Stomach (tissue), 9 donors: ENCODE results near the gene PTAR1. TPM values are rescaled to one million over a fixed set of nuclear protein-coding genes. Genes with fewer than 3 reads are reported as not detected.

Experiments
- DNase-seq, 2 donors: peaks; one replicate each; pipeline versions ENCODE4 v3.0.0 to v3.0.0-alpha.2; 2013 to 2019
- H3K27ac ChIP-seq, 5 donors: fragments of 200-600 bp in 4 of 5; sonication (generic) in 4 of 5; one replicate each; pipeline ENCODE4 v1.5.1; 2013 to 2019; ENCODE audit warnings: mild to moderate bottlenecking in 1 of 5, moderate library complexity in 1 of 5
- H3K27me3 ChIP-seq, 3 donors: fragments of 200-600 bp; sonication (generic); one replicate each; pipeline ENCODE4 v1.5.1; 2017 to 2019; ENCODE audit warnings: mixed run types in 1 of 3
- H3K36me3 ChIP-seq, 4 donors: fragments of 200-600 bp; sonication (generic); 1 replicate in 3 of 4; 2 replicates in 1 of 4; pipeline ENCODE4 v1.5.1; 2016 to 2019
- H3K4me1 ChIP-seq, 4 donors: fragments of 200-600 bp; sonication (generic); one replicate each; pipeline ENCODE4 v1.5.1; 2016 to 2019
- H3K4me3 ChIP-seq, 4 donors: fragments of 200-600 bp; sonication (generic) in 3 of 4; one replicate each; pipeline ENCODE4 v1.5.1; 2016 to 2019; ENCODE audit warnings: mild to moderate bottlenecking in 1 of 4
- H3K9me3 ChIP-seq, 4 donors: fragments of 200-600 bp; sonication (generic); one replicate each; pipeline ENCODE4 v1.5.1; 2016 to 2019
- EP300 ChIP-seq: sonication (generic); formaldehyde crosslinking; IDR thresholded peaks from one replicate; pipeline ENCODE4 v1.6.1; 2017; ENCODE audit warnings: antibody characterized with exemption
- POLR2A ChIP-seq, 4 donors: fragments of 450-650 bp; IDR thresholded peaks; one replicate each; pipeline ENCODE4 v1.6.1; 2016; ENCODE audit warnings: antibody characterized with exemption in 4 of 4, control low read depth in 2 of 4, mild to moderate bottlenecking in 1 of 4, moderate library complexity in 1 of 4
- POLR2AphosphoS5 ChIP-seq, 3 donors: sonication (generic); formaldehyde crosslinking; IDR thresholded peaks; one replicate each; pipeline ENCODE4 v1.6.1; 2016; ENCODE audit warnings: antibody characterized with exemption in 3 of 3
- WGBS, 5 donors: extraction: QIAGEN DNeasy Blood & Tissue Kit in 3 of 5; methylation state at CpG; one replicate each; pipeline versions ENCODE4 v1.1.5 to v1.1.7; 2013 to 2018; 5-methylcytosine and 5-hydroxymethylcytosine counted together
- intact Hi-C: fragments of 100-400 bp; cut with DNase I; formaldehyde crosslinking; loops from one replicate; pipeline ENCODE4 v1.15.1; 2023; ENCODE audit warnings: low total_unique reads
- polyA plus RNA-seq, 3 donors: library from polyadenylated mRNA; stranded (reverse); fragments of 200-250 nt; gene quantifications; one replicate each; pipeline ENCODE4 v1.2.3, GENCODE V29; 2013
- total RNA-seq, 5 donors: library from RNA; depleted of rRNA; stranded (reverse); fragments of >200 nt; gene quantifications; one replicate each; pipeline versions ENCODE4 v1.1.0 to v1.2.3, GENCODE V29; 2014 to 2016
- TF ChIP-seq, protein P1 (sequence below), 7 experiments: fragments of 450-650 bp in 4 of 7; fragments of 200-600 bp in 3 of 7; sonication (generic) in 3 of 7; IDR thresholded peaks; one replicate each; pipeline ENCODE4 v1.5.1; 2016 to 2019; ENCODE audit warnings: antibody characterized with exemption in 7 of 7, control low read depth in 2 of 7, mild to moderate bottlenecking in 1 of 7
- donor health status: healthy with polysubstance abuse.
- donor health status: Bipolar disorder and iron deficiency.
- donor health status: healthy.

PTAR1 gene
- total and polyA plus RNA-seq, 8 donors = 4.5 to 124 (median 13.8) TPM

DNA sequence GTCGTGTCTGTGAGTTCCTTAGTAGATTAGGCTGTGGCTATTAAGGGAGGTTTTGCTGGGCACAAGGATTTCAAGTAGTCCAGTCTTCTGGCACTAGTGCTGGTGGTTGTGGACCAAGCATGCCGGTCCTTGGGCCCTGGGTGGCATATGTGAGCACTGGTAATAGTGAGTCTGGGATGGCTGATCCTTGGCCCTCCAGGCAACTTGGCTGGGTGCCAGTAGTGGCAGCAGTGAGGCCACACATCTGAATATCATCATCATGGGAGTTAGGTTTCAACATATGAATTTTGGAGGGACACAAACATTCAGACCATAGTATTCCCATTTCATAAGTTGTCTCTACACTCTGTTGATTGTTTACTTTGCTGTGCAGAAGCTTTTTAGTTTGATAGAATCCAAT lies 62.3 kb downstream of the PTAR1 start:
- Histone ChIP-seq H3K4me3 (no peak overlapping the region), H3K9me3 (peaks cover 6 to 52% (median 24%) of the 10 kb centered on the region in 4 donors), H3K27ac (no peak overlapping the region), H3K36me3 (no peaks in the 10 kb centered on the region), H3K27me3 (no peaks in the 10 kb centered on the region), H3K4me1 (no peaks in the 10 kb centered on the region)
- intact Hi-C loops = no loop called here
- TF ChIP-seq POLR2A (IDR thresholded peaks at IDR 0.05) (no peak), EP300 (no peak), POLR2AphosphoS5 (IDR thresholded peaks at IDR 0.05) (no peak)
- TF ChIP-seq, protein P1, sequence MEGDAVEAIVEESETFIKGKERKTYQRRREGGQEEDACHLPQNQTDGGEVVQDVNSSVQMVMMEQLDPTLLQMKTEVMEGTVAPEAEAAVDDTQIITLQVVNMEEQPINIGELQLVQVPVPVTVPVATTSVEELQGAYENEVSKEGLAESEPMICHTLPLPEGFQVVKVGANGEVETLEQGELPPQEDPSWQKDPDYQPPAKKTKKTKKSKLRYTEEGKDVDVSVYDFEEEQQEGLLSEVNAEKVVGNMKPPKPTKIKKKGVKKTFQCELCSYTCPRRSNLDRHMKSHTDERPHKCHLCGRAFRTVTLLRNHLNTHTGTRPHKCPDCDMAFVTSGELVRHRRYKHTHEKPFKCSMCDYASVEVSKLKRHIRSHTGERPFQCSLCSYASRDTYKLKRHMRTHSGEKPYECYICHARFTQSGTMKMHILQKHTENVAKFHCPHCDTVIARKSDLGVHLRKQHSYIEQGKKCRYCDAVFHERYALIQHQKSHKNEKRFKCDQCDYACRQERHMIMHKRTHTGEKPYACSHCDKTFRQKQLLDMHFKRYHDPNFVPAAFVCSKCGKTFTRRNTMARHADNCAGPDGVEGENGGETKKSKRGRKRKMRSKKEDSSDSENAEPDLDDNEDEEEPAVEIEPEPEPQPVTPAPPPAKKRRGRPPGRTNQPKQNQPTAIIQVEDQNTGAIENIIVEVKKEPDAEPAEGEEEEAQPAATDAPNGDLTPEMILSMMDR (IDR thresholded peaks at IDR 0.05) = no peak
- WGBS, 5 donors = 78 to 97% (median 89%) methylated on average over 2 of the region's 2 CpGs
- DNase-seq = no peak

DNA sequence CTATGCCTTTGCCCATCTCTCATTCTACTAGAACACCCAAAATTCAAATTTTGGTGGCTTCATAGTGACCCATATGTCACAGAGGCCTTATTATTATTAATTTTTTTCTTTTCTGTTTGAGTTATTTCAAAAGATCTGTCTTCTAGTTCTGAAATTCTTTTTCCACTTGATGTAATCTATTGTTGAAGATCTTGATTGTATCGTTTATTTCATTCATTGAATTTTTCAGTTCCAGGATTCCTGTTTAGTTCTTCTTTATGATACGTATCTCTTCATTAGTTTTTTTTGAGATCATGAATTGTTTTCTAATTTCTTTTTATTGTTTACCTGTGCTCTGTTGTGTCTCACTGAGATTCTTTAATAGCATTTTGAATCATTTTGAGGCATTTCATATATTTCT lies 63.0 kb downstream of the PTAR1 start:
- intact Hi-C loops = no loop called here
- no peak overlapping the region for H3K4me3 ChIP-seq
- TF ChIP-seq EP300 (no peak), POLR2AphosphoS5 (IDR thresholded peaks at IDR 0.05) (no peak), POLR2A (IDR thresholded peaks at IDR 0.05) (no peak)
- TF ChIP-seq, protein P1 (IDR thresholded peaks at IDR 0.05) = no peak
- no peak overlapping the region for H3K27ac ChIP-seq
- DNase-seq = no peak
- peaks cover 6 to 48% (median 21%) of the 10 kb centered on the region in 4 donors for H3K9me3 ChIP-seq
- no peaks in the 10 kb centered on the region for H3K27me3 ChIP-seq
- no peaks in the 10 kb centered on the region for H3K36me3 ChIP-seq
- no peaks in the 10 kb centered on the region for H3K4me1 ChIP-seq
- 89 to 94% (median 91%) methylated on average over 2 of the region's 2 CpGs for WGBS, 5 donors

DNA sequence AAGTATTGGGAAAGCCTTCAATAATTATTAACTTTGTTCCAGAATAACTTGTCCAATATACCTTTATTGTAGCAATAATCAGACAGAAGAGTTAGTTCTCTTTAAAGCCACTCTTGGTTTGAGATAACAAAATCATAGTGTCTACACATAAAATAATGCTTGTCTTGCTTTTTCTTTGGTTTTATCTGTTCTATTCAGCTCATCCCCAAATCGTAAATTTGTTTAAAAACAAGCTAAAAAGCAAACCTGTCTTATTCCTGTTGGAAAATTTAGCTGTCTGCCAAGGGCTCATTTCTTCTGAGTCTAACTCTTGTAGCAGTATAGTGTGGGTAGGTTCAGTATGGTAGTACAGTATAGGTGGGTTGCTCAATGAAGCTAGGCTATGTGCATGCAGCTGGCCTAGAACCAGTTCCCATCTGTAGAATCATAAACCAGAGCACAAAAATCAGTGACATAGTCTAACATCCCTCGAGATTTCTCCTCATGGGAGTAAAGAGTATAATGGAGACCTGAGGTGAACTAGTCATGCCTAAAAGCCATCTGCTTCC lies 69.7 kb downstream of the PTAR1 start:
- intact Hi-C loops = no loop called here
- H3K9me3 ChIP-seq = peaks cover 0 to 4% (median 0%) of the 10 kb centered on the region in 4 donors
- no peak overlapping the region for H3K4me3 ChIP-seq
- H3K27me3 ChIP-seq = no peaks in the 10 kb centered on the region
- H3K4me1 ChIP-seq = no peaks in the 10 kb centered on the region
- TF ChIP-seq, protein P1 (IDR thresholded peaks at IDR 0.05) = no peak
- TF ChIP-seq EP300 = no peak
- no peak for TF ChIP-seq POLR2A (IDR thresholded peaks at IDR 0.05)
- TF ChIP-seq POLR2AphosphoS5 (IDR thresholded peaks at IDR 0.05) = no peak
- no peak overlapping the region for H3K27ac ChIP-seq
- DNase-seq = no peak
- no peaks in the 10 kb centered on the region for H3K36me3 ChIP-seq
- WGBS, 5 donors = 58 to 64% (median 63%) methylated on average over 2 of the region's 2 CpGs

DNA sequence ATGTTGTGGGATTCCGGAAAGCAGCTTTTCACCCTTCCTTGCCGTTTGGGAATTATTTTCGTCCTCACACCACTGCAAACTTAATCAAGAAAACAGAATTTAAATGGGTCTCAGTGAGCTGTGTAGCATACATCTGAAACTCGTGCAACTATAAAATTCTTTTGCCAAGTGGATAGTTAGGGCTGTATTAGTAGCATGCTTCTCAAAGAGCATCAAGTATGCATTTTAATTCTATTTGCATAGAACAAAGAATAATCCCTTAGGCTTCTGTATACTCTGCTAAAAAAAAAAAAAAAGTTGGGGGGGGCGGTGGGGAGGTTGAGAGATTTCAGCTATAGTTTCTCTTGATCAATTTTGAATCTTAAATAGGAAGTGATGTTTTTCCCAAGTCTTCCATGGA lies 75.9 kb downstream of the PTAR1 start:
- no peak overlapping the region for H3K4me3 ChIP-seq
- DNase-seq = no peak
- 72 to 78% (median 74%) methylated on average over 5 of the region's 5 CpGs for WGBS, 5 donors
- no peak for TF ChIP-seq POLR2A (IDR thresholded peaks at IDR 0.05)
- no peaks in the 10 kb centered on the region for H3K36me3 ChIP-seq
- intact Hi-C loops = no loop called here
- no peaks in the 10 kb centered on the region for H3K4me1 ChIP-seq
- no peaks in the 10 kb centered on the region for H3K9me3 ChIP-seq
- H3K27me3 ChIP-seq = no peaks in the 10 kb centered on the region
- H3K27ac ChIP-seq = no peak overlapping the region

DNA sequence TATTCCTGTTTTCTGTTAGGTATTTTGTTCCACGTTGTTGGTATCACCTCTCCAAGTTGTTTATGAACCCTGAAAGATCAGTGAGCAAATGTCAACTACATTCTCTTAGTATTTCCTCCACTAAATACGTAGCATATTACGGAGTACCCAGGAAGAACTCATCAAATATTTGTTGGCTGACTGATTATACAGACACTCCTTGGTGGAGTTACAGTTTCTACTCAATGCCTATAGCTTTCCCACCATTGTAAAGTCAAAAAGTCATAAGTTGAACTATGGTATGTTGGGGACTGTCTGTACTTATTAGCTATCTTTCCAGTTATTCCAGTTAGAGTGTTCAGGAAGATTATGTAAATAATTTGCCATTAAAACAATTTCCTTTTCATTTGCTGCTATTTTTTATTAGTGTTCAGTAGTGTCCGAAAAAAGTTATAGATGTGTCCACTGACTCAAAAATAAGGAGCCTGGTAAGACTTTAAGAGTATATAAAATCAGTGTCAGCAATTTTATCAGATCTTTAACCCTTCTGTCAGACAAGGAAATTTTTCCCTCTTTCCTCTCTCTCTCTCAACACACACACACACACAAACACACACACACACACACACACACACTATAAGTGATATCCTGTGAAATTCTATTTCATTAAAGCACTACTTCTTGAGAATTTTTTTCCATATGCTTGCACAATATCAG lies 80.8 kb downstream of the PTAR1 start:
- WGBS, 5 donors = 50 to 66% (median 53%) methylated on average over 4 of the region's 4 CpGs
- TF ChIP-seq, protein P1 (IDR thresholded peaks at IDR 0.05) = no peak
- no peak for TF ChIP-seq POLR2A (IDR thresholded peaks at IDR 0.05)
- intact Hi-C loops = no loop called here
- H3K9me3 ChIP-seq = no peaks in the 10 kb centered on the region
- no peak overlapping the region for H3K4me3 ChIP-seq
- no peaks in the 10 kb centered on the region for H3K4me1 ChIP-seq
- H3K27me3 ChIP-seq = no peaks in the 10 kb centered on the region
- no peak for DNase-seq
- H3K27ac ChIP-seq = no peak overlapping the region
- no peaks in the 10 kb centered on the region for H3K36me3 ChIP-seq
